NCI-H1694 (cell line): ENCODE results near the gene IRAK2.
"Not testable (repeated sequence)": the region's sequence is repeated elsewhere in the genome, so short reads cannot be mapped to it uniquely, and the experiment has no call there.

Experiments
- DNase-seq: peaks from one replicate; lab custom pipeline; 2025; lab: John Stamatoyannopoulos, UW

IRAK2 gene

DNA sequence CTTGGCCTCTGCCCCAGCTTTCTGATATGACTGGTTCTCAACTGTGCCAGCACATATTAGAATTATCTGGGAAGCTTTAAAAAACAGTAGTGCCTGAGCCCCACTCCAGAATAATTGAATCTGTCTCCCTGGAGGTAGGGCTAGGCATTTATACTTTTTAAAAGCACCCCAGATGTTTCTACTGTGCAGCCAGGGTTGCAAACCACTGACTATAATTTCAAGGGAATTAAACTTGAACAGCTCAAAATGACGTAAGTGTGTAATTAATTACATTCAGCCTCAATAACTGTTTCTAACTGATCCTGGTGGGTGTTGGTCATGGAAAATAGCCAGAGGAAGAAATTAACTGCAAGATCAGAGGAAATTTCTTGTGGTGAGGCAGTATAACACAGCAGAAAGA, 4.4 kb upstream of the IRAK2 start:
- DNase-seq = no peak

DNA sequence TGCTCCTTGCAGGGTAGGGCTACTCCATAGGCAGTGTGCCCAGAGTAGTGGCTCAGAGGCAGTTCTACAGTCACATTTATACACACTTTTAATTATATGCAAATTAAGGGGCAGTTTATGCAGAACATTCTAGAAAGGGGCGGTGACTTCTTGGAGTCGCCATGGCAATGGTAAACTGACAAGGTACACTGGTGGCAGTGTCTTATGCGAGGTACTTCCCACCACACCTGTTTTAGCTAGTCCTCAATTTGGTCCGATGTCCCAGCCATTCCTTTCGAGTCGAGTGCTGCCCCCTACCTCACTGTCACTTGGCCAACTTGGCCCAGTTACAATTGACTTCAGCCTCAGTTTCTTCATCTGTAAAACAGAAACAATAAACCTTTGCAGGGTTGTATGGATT, 3.8 kb upstream of the IRAK2 start:
- DNase-seq = no peak

DNA sequence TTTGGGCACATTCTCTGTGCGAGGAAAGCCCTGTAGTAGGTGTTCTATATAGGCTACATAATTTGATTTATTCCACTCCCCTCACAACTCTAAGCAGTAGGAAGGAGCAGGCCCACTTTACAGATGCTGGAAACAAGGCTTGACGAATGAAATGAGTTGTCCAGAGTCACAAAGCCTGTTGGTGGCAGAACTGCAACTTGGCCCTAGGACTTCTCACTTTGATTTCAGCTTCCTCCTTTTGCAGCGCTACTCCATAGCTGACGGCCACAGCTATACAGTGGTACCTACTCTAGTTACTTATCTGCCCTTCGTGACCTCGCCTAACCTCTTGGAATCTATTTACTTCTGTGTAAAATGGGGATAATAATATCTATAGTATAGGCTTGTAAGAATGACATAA, 2.5 kb upstream of the IRAK2 start:
- DNase-seq = no peak

DNA sequence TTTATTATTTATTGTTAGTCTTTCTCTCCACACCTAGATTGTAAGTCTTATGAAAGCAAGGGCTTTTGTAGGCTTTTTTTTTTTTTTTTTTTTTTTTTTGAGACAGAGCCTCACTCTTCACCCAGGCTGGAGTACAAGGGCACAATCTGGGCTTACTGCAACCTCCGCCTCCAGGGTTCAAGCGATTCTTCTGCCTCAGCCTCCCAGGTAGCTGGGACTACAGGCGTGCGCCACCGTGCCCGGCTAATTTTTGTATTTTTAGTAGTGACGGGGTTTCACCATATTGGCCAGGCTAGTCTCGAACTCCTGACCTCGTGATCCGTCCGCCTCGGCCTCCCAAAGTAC, 546 bp upstream of the IRAK2 start:
- not testable (repeated sequence) for DNase-seq

GRCh38 chr3:10166213-10166604, 1.5 kb downstream of the IRAK2 start:
- DNase-seq = no peak

- no peak for DNase-seq
Measured at GRCh38 chr3:10169000-10169496, 4.3 kb downstream of the IRAK2 start.

DNA sequence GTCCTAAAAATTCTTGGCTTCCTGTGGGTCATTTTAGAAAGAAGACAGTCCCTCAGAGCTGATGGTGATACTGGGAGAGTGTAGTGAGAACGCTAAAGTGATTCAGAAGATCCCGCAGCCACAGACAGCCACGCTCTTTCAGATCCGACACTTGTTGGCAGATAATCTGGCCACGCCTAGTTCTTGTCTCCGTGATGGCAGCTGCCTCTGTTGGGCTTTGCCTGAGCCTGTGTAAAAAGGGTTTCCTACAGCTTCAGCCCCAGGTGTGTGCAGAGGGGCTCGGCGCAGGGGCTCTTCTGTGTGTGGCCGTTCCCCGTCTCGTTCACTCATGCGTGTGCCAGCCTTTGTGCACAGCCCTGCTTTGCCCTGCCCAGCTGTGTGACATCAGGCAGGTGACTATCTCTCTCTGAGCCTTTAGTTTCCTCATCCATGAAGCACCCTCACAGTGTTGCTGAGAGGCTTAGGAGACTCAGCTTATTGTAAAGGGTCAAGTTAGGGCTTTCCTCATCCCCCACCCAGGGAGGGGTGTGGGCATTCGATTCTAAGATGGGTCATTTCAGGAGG, 6.3 kb downstream of the IRAK2 start:
- no peak for DNase-seq

- no peak for DNase-seq
Measured at GRCh38 chr3:10173095-10173925, 8.6 kb downstream of the IRAK2 start.

- no peak for DNase-seq
Measured at GRCh38 chr3:10173926-10174435, 9.3 kb downstream of the IRAK2 start.

DNA sequence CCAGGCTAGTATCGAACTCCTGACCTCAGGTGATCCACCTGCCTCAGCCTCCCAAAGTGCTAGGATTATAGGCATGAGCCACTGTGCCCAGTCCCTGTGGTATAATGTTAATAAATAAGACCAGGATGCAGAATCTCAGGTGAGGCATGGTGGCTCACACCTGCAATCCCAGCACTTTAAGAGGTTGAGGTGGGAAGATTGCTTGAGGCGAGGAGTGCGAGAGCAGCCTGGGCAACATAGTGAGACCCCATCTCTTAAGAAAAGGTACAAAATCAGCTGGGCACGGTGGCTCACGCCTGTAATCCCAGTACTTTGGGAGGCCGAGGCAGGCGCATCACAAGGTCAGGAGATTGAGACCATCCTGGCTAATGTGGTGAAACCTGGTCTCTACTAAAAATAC, 10.6 kb downstream of the IRAK2 start:
- not testable (repeated sequence) for DNase-seq

DNA sequence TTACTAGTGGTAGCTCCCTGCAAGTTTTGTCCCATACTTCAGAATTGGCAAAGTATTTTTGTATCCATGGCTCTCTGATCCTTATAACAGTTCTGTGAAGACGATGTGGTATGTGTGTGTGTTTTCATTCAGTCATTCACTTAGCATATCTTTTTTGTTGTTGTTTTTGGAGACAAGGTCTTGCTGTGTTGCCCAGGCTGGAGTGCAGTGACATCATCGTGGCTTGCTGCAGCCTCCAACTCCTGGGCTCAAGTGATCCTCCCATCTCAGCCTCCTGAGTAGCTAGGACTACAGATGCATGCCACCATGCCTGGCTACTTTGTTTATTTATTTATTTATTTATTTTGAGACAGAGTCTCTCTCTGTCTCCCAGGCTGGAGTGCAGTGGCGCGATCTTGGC, 11.4 kb downstream of the IRAK2 start:
- DNase-seq = not testable (repeated sequence)

- no peak for DNase-seq
Measured at GRCh38 chr3:10177737-10178136, 13.0 kb downstream of the IRAK2 start.

GRCh38 chr3:10178892-10179291, 14.2 kb downstream of the IRAK2 start:
- DNase-seq = no peak

GRCh38 chr3:10180289-10180688, 15.6 kb downstream of the IRAK2 start:
- no peak for DNase-seq

- no peak for DNase-seq
Measured at GRCh38 chr3:10180738-10181295, 16.1 kb downstream of the IRAK2 start.

DNA sequence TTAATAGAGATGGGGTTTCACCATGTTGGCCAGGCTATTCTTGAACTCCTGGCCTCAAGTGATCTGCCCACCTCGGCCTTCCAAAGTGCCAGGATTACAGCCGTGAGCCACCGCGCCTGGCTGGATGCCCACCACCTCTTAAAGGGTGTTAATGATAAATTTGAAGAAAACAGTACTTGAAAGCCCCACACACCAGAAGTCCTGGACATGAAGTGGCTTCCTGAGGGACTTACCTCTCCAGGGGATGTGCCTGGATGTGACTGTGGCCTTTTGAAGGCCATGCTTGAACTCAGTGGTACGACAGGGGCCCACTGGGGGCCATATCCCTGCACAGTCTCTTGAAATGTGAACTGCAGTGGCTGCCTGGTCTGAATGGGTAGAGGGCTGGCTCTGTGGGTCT, 18.2 kb downstream of the IRAK2 start:
- no peak for DNase-seq

- no peak for DNase-seq
Measured at GRCh38 chr3:10184250-10184649, 19.5 kb downstream of the IRAK2 start.

DNA sequence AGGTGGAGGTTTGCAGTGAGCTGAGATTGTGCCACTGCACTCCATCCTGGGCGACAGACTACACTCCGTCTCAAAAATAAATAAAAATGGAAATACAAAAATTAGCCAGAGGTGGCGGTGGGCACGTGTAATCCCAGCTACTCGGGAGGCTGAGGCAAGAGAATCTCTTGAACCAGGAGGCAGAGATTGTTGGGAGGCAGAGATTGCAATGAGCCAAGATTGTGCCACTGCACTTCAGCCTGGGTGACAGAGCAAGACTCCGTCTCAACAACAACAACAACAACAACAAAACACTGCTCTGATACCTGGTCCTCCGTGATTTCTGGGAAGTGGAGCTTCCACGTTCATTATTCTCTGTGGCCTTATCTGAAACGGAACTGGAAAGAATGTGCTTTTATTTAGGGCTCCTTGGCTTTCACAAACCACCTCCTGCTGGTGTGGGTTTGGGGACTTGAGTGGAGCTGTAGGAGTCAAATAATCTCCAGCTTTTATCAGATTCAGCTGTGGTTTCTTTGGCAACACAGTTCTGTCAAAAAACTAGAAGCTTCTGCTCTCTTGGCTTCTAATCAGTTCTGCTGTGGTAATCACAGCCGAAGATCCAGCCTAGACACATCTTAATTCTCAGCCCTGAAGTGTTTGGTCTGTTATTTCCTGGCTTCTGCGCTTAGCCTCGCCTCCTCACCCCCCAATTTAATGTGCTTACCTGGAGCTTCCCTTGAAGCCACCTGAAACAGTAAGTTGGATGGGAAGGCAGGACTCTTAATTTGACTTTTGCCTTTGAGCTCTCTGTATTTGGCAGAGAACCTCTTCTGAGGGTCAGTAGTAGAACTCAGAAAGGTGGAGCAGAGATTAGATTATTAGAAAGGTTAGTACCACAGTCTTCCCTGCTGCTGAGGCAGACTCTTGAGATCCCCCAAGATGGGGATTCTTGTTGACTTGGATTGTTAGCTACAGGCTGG, 21.4 kb downstream of the IRAK2 start:
- no peak for DNase-seq

- DNase-seq = no peak
Measured at GRCh38 chr3:10187290-10187876, 22.7 kb downstream of the IRAK2 start.

- DNase-seq = no peak
Measured at GRCh38 chr3:10187944-10188343, 23.2 kb downstream of the IRAK2 start.

DNA sequence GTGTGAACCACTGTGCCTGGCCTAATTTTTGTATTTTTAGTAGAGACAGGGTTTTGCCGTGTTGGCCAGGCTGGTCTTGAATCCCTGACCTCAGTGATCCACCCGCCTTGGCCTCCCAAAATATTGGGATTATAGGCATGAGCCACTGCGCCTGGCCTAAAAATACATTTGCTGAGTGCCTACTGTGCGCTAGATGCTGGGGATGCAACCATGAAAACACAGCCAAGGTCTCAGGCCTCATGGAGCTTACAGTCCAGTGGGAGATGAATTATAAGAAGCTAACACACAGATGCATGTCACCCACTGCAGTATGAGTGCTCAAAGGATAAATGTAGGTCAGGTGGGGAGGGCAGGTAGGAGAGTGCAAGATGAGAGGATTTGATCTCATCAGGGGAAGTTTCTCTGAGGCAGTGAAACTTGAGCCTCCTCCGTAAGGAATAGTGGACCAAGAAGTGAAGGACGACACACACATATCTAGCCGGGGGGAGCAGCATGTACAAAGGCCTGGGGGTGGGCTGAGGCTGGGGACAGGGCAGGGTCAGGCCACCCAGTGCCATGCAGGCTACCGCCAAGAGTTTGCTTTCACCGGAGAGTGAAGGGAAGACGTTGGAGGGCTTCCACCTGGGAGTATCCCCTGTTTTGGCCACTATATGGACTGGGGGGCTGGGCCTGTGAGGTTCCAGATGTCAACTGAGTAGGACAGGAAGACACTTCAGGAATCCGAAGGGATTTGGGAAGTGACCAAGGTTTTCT, 24.3 kb downstream of the IRAK2 start:
- DNase-seq = no peak
